Measurements from ENCODE around the gene DIAPH2.

Gene DIAPH2

DNA sequence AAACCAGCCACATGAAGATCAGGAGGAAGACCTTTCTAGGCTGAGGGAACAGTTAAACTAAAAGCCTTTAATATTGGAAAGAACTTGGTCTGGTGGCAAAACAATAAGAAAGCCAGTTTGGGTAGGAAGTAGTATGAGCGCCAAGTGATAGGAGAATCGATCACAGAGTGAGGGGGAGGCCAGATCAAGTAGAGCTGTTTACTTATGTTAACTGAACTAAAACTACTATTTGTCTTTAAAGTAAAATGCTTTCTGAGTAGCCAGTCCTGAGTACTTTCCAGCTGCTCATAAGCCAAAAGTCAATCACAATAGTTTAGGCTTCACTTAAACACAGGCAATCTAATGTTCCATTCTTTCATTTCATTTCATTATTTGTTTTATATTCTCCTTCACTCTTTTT lies 136.3 kb downstream of the DIAPH2 start:
- POLR2A ChIA-PET = no interaction called here
- CTCF ChIA-PET = interaction anchor here (0.6 kb wide), 1 partner anchor 132 kb away, joined by 3 read pairs; no protein-coding TSS in a partner anchor
- TF ChIP-seq ZNF658 (tag by site-specific recombination; IDR thresholded peaks at IDR 0.05) (no peak), ZNF292 (tag by site-specific recombination; IDR thresholded peaks at IDR 0.05; ENCODE audit: borderline replicate concordance, low read depth) (no peak), MZF1 (tag by site-specific recombination; IDR thresholded peaks at IDR 0.05; ENCODE audit: borderline replicate concordance) (no peak), TCF7L2 (IDR thresholded peaks at IDR 0.05; ENCODE audit: borderline replicate concordance, low read depth, low read length) (no peak)

GRCh38 chrX:96824166-96824565 lies 139.5 kb downstream of the DIAPH2 start:
- H3K9me3 ChIP-seq (ENCODE audit: control insufficient read depth, insufficient read depth, low read depth, low read length) = no peaks in the 10 kb centered on the region
- H3K27ac ChIP-seq (ENCODE audit: extremely low read depth, low read depth, low read length) = no peak overlapping the region
- H3K4me1 ChIP-seq (ENCODE audit: control insufficient read depth, insufficient read depth, low read length) = no peaks in the 10 kb centered on the region
- ChIA-PET POLR2A (no interaction called here), CTCF (no interaction called here)
- no peaks in the 10 kb centered on the region for H3K36me3 ChIP-seq (ENCODE audit: control insufficient read depth in 2 of 2, insufficient read depth in 1 of 2, low read length in 2 of 2)
- no peak overlapping the region for H3K4me3 ChIP-seq (ENCODE audit: low read depth, low read length)
- no peak for TF ChIP-seq ZNF121 (tag by site-specific recombination; IDR thresholded peaks at IDR 0.05)

More for the DNA sequence above, 136.3 kb downstream of the DIAPH2 start:
- H3K36me3 ChIP-seq (ENCODE audit: control insufficient read depth in 2 of 2, insufficient read depth in 1 of 2, low read length in 2 of 2) = no peaks in the 10 kb centered on the region
- no peak overlapping the region for H3K27ac ChIP-seq (ENCODE audit: extremely low read depth, low read depth, low read length)
- H3K9me3 ChIP-seq (ENCODE audit: control insufficient read depth, insufficient read depth, low read depth, low read length) = no peaks in the 10 kb centered on the region
- no peaks in the 10 kb centered on the region for H3K4me1 ChIP-seq (ENCODE audit: control insufficient read depth, insufficient read depth, low read length)
- H3K4me3 ChIP-seq (ENCODE audit: low read depth, low read length) = no peak overlapping the region

DNA sequence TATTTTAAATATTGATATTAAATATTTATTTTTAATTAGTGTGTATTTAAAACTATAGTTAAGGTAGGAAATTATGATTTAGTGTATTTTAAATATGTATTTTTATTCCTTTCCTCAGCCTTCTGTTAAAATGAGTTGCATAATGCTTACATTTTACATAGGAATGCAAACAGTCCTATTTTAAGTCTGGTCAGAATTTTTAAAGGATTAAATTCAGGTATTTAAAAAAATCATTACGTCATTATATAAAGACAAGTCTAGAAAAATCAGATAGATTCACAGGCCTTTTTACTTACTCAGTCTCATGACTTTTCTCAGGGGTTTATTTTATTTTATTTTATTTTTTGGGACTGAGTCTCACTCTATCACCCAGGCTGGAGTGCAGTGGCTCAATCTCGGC lies 148.7 kb downstream of the DIAPH2 start:
- Histone ChIP-seq H3K36me3 (ENCODE audit: control insufficient read depth in 2 of 2, insufficient read depth in 1 of 2, low read length in 2 of 2) (no peaks in the 10 kb centered on the region), H3K9me3 (ENCODE audit: control insufficient read depth, insufficient read depth, low read depth, low read length) (no peaks in the 10 kb centered on the region), H3K27ac (ENCODE audit: extremely low read depth, low read depth, low read length) (no peak overlapping the region), H3K4me3 (ENCODE audit: low read depth, low read length) (no peak overlapping the region), H3K4me1 (ENCODE audit: control insufficient read depth, insufficient read depth, low read length) (no peaks in the 10 kb centered on the region)
- CTCF ChIA-PET = no interaction called here
- TF ChIP-seq, protein P1, sequence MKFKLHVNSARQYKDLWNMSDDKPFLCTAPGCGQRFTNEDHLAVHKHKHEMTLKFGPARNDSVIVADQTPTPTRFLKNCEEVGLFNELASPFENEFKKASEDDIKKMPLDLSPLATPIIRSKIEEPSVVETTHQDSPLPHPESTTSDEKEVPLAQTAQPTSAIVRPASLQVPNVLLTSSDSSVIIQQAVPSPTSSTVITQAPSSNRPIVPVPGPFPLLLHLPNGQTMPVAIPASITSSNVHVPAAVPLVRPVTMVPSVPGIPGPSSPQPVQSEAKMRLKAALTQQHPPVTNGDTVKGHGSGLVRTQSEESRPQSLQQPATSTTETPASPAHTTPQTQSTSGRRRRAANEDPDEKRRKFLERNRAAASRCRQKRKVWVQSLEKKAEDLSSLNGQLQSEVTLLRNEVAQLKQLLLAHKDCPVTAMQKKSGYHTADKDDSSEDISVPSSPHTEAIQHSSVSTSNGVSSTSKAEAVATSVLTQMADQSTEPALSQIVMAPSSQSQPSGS (tag by site-specific recombination; IDR thresholded peaks at IDR 0.05; ENCODE audit: low read depth) = peak; percentile 79
- TF ChIP-seq, protein P2, sequence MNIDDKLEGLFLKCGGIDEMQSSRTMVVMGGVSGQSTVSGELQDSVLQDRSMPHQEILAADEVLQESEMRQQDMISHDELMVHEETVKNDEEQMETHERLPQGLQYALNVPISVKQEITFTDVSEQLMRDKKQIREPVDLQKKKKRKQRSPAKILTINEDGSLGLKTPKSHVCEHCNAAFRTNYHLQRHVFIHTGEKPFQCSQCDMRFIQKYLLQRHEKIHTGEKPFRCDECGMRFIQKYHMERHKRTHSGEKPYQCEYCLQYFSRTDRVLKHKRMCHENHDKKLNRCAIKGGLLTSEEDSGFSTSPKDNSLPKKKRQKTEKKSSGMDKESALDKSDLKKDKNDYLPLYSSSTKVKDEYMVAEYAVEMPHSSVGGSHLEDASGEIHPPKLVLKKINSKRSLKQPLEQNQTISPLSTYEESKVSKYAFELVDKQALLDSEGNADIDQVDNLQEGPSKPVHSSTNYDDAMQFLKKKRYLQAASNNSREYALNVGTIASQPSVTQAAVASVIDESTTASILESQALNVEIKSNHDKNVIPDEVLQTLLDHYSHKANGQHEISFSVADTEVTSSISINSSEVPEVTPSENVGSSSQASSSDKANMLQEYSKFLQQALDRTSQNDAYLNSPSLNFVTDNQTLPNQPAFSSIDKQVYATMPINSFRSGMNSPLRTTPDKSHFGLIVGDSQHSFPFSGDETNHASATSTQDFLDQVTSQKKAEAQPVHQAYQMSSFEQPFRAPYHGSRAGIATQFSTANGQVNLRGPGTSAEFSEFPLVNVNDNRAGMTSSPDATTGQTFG (tag by site-specific recombination; IDR thresholded peaks at IDR 0.05; ENCODE audit: borderline replicate concordance) = no peak
- TF ChIP-seq ZNF157 (tag by site-specific recombination; IDR thresholded peaks at IDR 0.05) = no peak
- POLR2A ChIA-PET = no interaction called here

GRCh38 chrX:96834137-96834536 lies 149.5 kb downstream of the DIAPH2 start:
- Histone ChIP-seq H3K4me1 (ENCODE audit: control insufficient read depth, insufficient read depth, low read length) (no peaks in the 10 kb centered on the region), H3K36me3 (ENCODE audit: control insufficient read depth in 2 of 2, insufficient read depth in 1 of 2, low read length in 2 of 2) (no peaks in the 10 kb centered on the region), H3K9me3 (ENCODE audit: control insufficient read depth, insufficient read depth, low read depth, low read length) (no peaks in the 10 kb centered on the region), H3K27ac (ENCODE audit: extremely low read depth, low read depth, low read length) (no peak overlapping the region), H3K4me3 (ENCODE audit: low read depth, low read length) (no peak overlapping the region)
- ChIA-PET CTCF (no interaction called here), POLR2A (no interaction called here)
- TF ChIP-seq ZNF2 (tag by site-specific recombination; IDR thresholded peaks at IDR 0.05) = no peak
- TF ChIP-seq ZFP37 (tag by site-specific recombination; IDR thresholded peaks at IDR 0.05) = peak; percentile 98

DNA sequence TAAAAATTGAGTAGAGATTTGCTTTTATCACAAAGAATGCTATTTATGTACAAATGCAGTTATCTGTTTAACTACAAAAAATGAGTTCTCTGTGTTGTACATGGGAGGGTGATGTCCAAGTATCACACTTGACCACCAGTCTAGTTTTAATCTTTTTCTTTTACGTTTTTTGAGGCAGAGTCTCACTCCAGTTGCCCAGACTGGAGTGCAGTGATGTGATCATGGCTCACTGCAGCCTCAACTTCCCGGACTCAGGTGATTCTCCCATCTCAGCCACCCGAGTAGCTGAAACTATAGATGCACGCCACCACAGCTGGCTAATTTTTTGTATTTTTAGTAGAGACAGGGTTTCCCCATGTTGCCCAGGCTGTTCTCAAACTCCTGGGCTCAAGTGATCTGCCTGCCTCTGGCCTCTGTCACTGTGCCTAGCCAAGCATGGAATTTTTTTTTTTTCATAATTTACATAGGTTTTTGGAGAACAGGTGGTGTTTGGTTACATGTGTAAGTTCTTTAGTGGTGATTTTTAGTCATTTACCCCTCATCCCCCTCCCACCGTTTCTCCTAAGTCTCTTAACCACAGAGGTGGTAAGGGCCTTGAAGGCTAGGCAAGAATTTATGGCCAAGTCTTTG lies 151.1 kb downstream of the DIAPH2 start:
- ChIA-PET CTCF (no interaction called here), POLR2A (no interaction called here)
- Histone ChIP-seq H3K4me1 (ENCODE audit: control insufficient read depth, insufficient read depth, low read length) (no peaks in the 10 kb centered on the region), H3K36me3 (ENCODE audit: control insufficient read depth in 2 of 2, insufficient read depth in 1 of 2, low read length in 2 of 2) (no peaks in the 10 kb centered on the region), H3K9me3 (ENCODE audit: control insufficient read depth, insufficient read depth, low read depth, low read length) (no peaks in the 10 kb centered on the region), H3K27ac (ENCODE audit: extremely low read depth, low read depth, low read length) (no peak overlapping the region), H3K4me3 (ENCODE audit: low read depth, low read length) (no peak overlapping the region)
- no peak for TF ChIP-seq ZNF211 (tag by site-specific recombination; IDR thresholded peaks at IDR 0.05; ENCODE audit: low read depth)
- no peak for TF ChIP-seq ZBTB10 (tag by site-specific recombination; IDR thresholded peaks at IDR 0.05)
- TF ChIP-seq ZNF169 (tag by site-specific recombination; IDR thresholded peaks at IDR 0.05) = no peak
- no peak for TF ChIP-seq ZNF132 (tag by site-specific recombination; IDR thresholded peaks at IDR 0.05; ENCODE audit: borderline replicate concordance)
- TF ChIP-seq, protein P2 (tag by site-specific recombination; IDR thresholded peaks at IDR 0.05; ENCODE audit: borderline replicate concordance) = no peak
- TF ChIP-seq ZNF202 (tag by site-specific recombination; IDR thresholded peaks at IDR 0.05; ENCODE audit: borderline replicate concordance) = no peak

Measured in HEK293 (cell line).